SKM-1 treated with dmso at 0.1 percent for 144 hours (cell line): ENCODE results near the gene ZBTB14.

ENCODE experiments used
- DNase-seq: peaks from one replicate; lab custom pipeline; 2025; ENCODE audit not compliant: unreplicated experiment; lab: John Stamatoyannopoulos, UW

ZBTB14 gene

DNA sequence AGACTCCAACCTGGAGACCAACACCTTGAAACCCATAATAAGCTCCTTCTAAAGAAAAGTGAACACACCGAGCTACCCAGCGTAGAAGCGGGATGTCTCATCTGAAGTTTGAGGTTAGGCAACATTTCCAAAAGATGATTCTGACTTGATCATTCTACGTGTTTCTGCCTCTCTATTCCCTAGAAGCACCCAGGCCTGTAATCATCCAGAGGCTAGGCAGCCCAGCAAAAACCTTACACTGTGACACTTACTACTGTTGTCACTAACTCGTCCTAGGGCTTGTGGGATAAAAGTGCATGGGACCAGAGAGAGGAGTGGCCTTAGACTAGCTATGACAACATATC, 1.4 kb downstream of the ZBTB14 start:
- no peak for DNase-seq

DNA sequence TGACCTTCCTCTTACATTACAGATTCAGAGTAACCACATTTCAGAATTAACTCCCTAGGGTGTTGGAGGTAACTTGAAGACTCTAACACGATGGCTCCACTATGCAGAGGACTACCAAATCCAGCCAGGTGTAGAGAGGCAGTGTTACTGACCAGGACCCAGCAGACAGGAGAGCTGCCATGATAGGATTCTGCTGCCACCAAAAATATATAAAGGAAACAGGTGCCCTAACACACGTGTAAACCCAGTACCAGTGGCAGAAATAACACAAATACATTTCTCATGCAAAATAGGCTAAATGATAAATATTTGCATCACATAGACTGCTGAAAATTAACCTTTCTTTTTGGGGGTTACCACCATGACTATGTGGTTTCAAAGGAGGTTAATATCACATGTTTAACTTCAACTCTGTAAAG, 7.0 kb downstream of the ZBTB14 start:
- DNase-seq = no peak

DNA sequence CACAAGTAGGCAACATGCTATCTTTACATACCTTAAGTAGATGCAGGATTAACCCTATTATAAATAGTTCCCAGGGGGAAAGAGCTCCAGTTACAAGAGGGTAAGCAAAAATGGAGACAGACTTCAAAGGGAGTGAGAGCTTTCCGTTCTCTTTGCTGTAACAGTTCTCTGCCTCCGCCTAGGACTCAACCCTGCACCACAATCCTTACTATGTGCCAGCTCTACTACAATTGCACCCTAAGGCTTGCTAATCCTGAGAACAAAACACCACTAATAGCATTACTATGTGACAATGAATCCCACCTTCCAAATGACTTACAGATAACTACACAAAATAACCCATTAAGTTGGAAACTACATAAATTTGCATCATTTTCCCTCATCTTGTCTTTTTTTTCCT, 7.7 kb downstream of the ZBTB14 start:
- DNase-seq = no peak

DNA sequence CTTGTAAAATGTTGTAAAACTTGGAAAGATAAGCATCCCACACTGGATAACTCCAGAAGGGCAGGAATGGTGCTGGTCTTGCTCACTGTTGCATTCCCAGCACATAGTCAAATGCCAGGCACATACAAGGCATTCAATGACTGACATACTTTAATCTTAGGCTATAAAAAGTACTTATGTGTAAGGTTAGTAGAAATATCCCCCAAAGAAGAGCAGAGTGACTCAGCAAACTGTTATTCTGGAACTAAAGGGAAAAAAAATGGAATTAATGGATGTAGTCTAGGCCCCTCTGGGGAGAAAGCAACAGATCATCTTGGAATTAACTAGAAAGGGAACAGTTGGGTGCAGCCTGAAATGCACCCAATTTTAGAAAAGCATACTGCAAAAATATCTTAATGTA, 9.0 kb downstream of the ZBTB14 start:
- DNase-seq = no peak

DNA sequence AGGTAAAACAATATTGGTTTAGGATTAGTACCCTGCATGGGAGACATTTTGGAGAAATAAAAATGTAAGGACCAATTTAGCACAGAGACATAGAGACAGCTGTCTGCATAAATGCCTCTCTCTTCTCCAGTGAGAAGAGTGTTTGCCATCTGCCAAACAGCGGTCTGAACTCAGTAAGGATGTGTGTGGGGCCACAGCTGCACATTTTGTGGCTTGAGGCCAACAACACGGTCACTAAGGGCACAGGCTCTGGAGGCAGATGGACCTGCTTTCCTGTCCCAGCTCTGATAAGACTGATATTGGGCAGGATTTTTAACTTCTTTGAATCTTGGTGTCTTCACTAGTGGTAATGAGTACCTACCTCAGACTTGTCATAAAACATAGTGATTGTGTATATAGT, 10.2 kb downstream of the ZBTB14 start:
- DNase-seq = no peak

DNA sequence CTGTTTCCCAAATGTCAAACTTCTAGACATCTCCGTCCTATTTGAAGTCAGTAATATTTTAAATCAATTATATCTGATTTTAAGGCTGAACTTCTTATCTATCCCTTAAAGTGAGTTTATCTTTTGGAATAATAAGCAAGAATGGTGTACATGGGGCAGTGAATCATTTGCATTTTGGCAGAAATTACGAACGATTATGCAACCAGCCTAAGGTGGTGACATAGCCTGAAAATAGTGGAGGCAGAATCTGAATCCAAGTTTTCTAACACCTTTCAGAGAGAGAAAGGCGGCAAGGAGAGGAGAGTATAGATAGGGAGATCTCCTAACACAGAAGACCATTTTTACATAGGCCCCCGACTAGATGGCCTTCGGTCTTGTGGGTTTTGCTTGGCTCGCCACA, 10.7 kb downstream of the ZBTB14 start:
- no peak for DNase-seq

DNA sequence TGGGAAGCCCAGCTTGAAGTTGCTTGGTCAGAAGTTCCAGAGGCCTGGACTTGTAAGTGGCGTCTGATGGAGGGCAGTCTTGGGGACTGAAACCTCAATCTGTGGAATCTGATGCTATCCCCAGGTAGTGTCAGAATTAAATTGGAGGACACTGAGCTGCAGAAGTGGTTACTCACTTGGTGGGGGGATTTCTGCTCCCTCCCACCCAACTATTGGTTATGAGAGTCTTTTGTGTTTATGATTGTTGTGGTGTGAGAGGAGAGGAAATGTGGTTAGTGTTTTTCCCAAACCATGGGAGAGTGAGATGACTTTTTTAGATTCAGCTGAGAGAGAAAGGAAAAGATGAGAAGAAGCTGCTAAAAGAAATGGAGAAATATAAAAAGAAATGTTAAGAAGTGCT, 12.8 kb downstream of the ZBTB14 start:
- DNase-seq = no peak

DNA sequence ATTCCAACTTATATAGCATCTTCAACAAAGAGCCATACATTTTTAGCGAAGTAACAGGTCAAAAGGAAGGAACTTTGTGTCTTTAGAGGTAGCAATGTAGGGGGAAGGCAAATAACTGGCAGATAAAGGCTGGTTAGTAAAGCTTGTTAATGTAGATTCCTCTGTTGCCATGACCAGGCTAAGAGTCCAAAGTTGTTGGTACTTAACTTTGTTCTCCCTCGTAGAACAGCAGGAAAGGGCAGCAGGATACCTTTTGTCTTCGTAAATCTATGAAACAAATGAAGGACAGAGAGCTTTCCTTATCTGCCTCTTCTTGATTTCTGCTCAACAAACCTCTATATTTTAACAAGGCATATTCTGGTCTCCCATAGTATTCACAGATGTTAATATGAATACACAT, 18.6 kb downstream of the ZBTB14 start:
- DNase-seq = no peak

DNA sequence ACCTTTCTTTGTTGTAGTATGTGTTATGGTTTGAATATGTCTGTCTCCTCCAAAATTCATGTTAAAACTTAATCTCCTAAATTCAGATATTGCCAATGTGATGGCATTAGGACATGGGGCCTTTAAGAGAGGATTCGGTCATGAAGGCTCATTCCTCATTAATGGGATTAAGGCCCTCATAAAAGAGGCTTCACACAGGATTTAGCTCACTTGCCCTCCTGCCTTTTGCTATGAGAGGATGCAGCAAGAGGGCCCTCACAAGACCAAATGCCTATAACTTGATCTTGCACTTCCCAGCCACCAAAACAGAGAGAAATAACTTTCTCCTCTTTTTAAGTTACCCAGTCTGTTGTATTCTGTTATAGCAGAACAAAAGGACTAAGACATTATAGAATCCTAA, 19.7 kb downstream of the ZBTB14 start:
- DNase-seq = no peak

DNA sequence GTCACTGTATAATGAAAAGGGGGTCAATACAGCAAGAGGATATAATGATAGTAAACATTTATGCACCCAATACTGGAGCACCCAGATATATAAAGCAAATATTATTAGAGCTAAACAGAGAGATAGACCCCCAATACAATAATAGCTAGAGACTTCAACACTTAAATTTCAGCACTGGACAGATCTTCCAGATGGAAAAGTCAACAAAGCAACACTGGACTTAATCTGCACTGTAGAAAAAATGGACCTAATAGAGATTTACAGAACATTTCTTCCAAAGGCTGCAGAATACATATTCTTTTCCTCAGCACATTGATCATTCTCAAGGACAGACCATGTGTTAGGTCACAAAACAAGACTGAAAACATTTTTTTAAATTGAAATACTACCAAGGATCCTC, 26.7 kb downstream of the ZBTB14 start:
- no peak for DNase-seq

DNA sequence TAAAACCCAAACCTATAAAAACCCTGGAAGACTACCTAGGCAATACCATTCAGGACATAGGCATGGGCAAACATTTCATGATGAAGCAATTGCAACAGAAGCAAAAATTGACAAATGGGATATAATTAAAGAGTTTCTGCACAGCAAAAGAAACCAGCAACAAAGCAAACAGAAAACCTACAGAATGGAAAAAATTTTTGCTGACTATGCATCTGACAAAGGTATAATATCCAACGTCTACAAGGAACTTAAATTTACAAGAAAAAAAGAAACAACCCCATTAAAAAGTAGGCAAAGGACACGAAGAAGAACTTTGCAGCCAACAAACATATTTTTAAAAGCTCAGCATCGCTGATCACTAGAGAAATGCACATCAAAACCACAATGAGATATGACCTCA, 28.8 kb downstream of the ZBTB14 start:
- DNase-seq = no peak

DNA sequence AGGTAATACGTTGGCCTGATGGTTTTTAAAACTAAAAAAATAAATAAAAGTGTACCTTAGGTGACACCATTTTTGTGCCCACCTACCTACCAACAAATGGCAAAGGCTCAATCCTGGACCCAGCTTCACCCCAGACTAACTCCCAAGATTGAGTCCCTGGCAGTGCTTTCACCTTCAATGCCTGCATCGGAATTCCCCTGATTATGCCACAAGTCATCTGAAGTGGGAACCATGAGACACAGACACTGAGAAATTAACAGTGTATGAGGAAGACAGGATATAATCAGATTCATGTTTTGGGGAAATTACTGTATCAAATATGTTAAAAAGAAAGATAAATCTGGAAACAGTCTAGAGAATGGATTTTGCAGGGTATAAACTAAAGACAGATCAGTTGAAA, 41.6 kb downstream of the ZBTB14 start:
- DNase-seq = no peak

DNA sequence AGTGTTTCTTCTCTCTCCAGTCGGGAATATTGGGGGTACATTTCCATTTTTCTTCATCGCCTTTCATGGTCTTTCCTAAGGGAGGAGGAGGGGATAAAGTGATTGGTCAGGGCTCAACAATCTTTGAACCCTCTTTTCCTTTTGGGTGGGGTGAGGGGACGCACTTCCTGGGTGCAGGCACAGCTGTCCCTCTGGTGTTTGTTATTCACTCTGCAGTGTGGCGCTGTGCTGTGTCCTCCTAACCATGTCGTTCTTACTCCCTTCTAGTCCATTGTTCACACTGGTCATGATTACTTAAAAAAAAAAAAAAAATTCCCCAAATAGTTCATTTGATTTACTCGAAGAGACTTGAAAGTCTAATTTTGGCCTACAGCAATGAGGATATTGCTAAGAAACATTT, 44.4 kb downstream of the ZBTB14 start:
- no peak for DNase-seq

DNA sequence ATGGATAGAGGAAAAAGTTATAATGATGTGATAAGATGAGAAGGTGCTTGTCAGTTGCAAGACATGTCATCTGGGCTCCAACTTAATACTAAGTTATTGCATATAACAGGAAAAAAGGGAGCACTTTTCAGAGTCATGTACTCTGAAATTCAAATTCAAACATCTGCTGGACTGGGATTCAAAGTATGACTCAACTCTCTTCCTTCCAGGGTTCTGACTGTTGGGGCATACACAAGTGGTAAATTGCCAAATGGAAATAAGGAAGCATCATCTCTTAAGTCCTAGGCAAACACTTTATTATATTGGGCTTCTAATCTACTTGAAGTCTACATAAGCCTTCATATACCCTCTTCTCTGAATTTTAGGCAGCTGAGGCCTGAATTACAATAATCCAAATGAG, 44.9 kb downstream of the ZBTB14 start:
- DNase-seq = no peak

DNA sequence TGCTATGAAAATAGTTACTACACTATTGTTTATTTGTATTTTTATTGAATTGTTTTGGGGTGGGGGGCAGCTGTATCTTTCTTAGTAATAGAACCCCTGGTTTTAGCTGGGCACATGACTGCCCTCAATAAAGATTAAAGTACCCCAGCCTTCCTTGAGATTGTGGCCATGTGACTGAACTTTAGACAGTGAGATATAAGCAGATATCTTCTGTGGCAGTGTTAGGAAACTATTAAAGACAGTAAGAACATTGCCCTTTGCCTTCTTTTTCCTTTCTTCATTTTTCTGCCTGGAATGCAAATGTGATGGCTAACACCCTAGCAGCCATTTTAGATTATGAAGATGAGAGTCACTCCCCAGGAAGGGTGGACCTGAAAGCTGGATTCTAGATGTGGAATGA, 50.6 kb downstream of the ZBTB14 start:
- DNase-seq = no peak

DNA sequence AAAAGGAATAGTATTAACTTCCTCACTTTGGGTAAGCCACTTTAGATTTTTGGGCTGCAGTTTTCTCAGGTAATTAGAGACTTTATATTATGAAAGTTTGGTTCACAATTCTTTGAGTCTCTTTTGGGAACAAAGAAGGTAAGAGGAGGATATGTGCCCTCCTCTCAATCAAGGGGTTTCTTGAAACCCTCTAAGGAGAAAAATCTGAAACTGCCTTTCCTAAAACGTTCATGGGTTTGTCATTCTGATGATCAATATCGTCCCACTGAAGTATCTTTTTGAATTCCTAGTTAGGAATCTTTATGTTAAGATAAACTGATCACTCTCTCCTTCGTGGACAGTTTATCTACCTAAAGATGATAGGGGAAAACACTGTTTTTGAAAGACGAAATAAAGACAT, 56.1 kb downstream of the ZBTB14 start:
- DNase-seq = no peak
